Mucosa of rectum (tissue), 2 donors: ENCODE results near the gene REC8.

ENCODE experiments used
- H3K27ac ChIP-seq, 2 donors: one replicate each; pipeline ENCODE4 v1.7.0; 2013; ENCODE audit warnings: inconsistent platforms in 2 of 2, low read depth in 2 of 2, low read length in 2 of 2
- H3K27me3 ChIP-seq, 2 donors: one replicate each; pipeline ENCODE4 v1.7.0; 2013; ENCODE audit warnings: low read length in 2 of 2; ENCODE audit not compliant: control insufficient read depth in 2 of 2, insufficient read depth in 2 of 2
- H3K36me3 ChIP-seq, 2 donors: one replicate each; pipeline ENCODE4 v1.7.0; 2013; ENCODE audit warnings: low read length in 2 of 2; ENCODE audit not compliant: control insufficient read depth in 2 of 2, insufficient read depth in 2 of 2
- H3K4me1 ChIP-seq, 2 donors: one replicate each; pipeline ENCODE4 v1.7.0; 2013; ENCODE audit warnings: low read length in 2 of 2, mild to moderate bottlenecking in 1 of 2; ENCODE audit not compliant: control insufficient read depth in 2 of 2, insufficient read depth in 2 of 2
- H3K4me3 ChIP-seq, 2 donors: one replicate each; pipeline ENCODE4 v1.7.0; 2013; ENCODE audit warnings: low read length in 2 of 2
- H3K9ac ChIP-seq, 2 donors: one replicate each; pipeline ENCODE4 v1.7.0; 2013; ENCODE audit warnings: low read length in 2 of 2, low read depth in 1 of 2, mild to moderate bottlenecking in 1 of 2
- H3K9me3 ChIP-seq, 2 donors: one replicate each; pipeline ENCODE4 v1.7.0; 2013; ENCODE audit warnings: low read length in 2 of 2; ENCODE audit not compliant: control insufficient read depth in 2 of 2
- donor health status: healthy.
- donor health status: Normal muscosa, but diverticular disease.

Gene REC8

GRCh38 chr14:24172871-24173281 lies 996 bp downstream of the REC8 start:
- no peaks in the 10 kb centered on the region for H3K4me1 ChIP-seq
- no peak overlapping the region for H3K9ac ChIP-seq
- H3K27ac ChIP-seq, result no peak overlapping the region
- peaks cover 9 to 28% of the 10 kb centered on the region in 2 donors for H3K36me3 ChIP-seq
- H3K9me3 ChIP-seq, result no peaks in the 10 kb centered on the region
- no peaks in the 10 kb centered on the region for H3K27me3 ChIP-seq
- no peak overlapping the region for H3K4me3 ChIP-seq

DNA sequence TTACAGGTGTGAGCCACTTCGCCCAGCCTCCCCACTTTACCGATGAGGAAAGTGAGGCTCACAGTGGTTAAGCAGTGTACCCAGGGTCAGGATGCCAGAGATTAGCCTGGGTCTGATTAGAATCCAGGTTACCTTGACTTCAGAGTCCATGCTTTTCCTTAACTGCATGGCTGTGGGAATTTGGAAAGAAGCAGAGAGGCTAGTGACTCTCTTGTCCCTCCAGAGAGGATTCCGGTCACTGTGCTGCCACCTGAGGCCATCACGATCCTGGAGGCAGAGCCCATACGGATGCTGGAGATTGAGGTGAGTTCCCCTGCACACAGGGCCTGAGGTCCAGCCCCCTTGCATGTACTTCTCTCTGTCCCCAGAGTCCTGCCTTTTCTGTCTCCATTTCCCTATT lies 4.7 kb downstream of the REC8 start:
- Histone ChIP-seq H3K9me3 (no peaks in the 10 kb centered on the region), H3K4me3 (no peak overlapping the region), H3K4me1 (no peaks in the 10 kb centered on the region), H3K27ac (no peak overlapping the region), H3K36me3 (peaks cover 41 to 51% of the 10 kb centered on the region in 2 donors), H3K9ac (no peak overlapping the region), H3K27me3 (no peaks in the 10 kb centered on the region)

- Histone ChIP-seq H3K9me3 (no peaks in the 10 kb centered on the region), H3K27me3 (no peaks in the 10 kb centered on the region), H3K4me1 (no peaks in the 10 kb centered on the region), H3K36me3 (peaks cover 44 to 57% of the 10 kb centered on the region in 2 donors), H3K27ac (no peak overlapping the region), H3K4me3 (no peak overlapping the region), H3K9ac (no peak overlapping the region)
Measured at GRCh38 chr14:24177041-24177825, 5.4 kb downstream of the REC8 start.

DNA sequence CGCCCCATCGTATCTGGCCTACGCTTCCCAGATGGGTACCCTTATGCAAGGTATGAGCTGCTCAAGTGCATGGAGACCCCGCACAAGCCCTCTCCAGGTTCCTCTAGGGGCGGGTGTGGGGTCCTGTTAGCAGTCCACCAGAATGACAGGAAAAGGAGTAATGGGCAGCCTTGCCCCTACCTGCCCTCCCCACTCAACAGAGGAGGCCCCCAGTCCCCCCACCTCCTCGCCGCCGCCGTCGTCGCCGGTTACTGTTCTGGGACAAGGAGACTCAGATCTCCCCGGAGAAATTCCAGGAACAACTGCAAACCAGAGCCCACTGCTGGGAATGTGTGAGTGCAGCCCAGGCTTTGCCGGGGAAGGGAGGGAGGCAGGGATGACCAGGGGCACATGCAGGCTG lies 6.0 kb downstream of the REC8 start:
- Histone ChIP-seq H3K27ac (no peak overlapping the region), H3K9ac (no peak overlapping the region), H3K36me3 (peaks cover 44 to 64% of the 10 kb centered on the region in 2 donors), H3K4me1 (no peaks in the 10 kb centered on the region), H3K4me3 (no peak overlapping the region), H3K9me3 (no peaks in the 10 kb centered on the region), H3K27me3 (no peaks in the 10 kb centered on the region)

GRCh38 chr14:24178399-24179178 lies 6.7 kb downstream of the REC8 start:
- no peak overlapping the region for H3K27ac ChIP-seq
- H3K27me3 ChIP-seq, result no peaks in the 10 kb centered on the region
- H3K4me1 ChIP-seq, result no peaks in the 10 kb centered on the region
- H3K9me3 ChIP-seq, result no peaks in the 10 kb centered on the region
- peaks cover 46 to 64% of the 10 kb centered on the region in 2 donors for H3K36me3 ChIP-seq
- no peak overlapping the region for H3K4me3 ChIP-seq
- H3K9ac ChIP-seq, result no peak overlapping the region

DNA sequence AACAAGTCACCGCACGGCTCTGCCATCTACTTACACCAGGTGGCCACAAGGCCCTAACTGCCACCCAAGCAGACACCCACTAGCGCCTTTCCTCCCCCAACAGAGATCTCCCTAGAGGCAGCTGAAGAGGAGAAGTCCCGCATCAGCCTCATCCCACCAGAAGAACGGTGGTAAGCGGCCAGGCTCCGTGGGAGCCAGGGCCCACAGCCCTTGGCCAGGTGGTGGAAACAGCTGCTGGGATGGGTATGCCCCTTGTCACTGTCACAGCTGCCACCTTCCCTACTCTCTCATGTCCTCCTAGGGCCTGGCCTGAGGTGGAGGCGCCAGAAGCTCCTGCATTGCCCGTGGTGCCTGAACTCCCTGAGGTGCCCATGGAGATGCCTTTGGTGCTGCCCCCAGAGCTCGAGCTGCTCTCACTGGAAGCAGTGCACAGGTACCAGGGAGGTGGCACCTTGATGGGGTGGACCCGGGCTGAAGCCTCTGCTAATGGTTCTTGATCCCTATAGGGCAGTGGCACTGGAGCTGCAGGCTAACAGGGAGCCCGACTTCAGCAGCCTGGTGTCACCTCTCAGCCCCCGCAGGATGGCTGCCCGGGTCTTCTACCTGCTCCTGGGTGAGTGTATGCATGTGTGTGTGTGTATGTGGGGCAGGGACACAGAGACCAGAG lies 7.5 kb downstream of the REC8 start:
- no peak overlapping the region for H3K4me3 ChIP-seq
- H3K9me3 ChIP-seq, result no peaks in the 10 kb centered on the region
- H3K36me3 ChIP-seq, result peaks cover 51 to 70% of the 10 kb centered on the region in 2 donors
- H3K4me1 ChIP-seq, result no peaks in the 10 kb centered on the region
- H3K27me3 ChIP-seq, result no peaks in the 10 kb centered on the region
- no peak overlapping the region for H3K9ac ChIP-seq
- peak overlapping the region in 1 of 2 donors; percentile 16 for H3K27ac ChIP-seq

- no peak overlapping the region for H3K4me3 ChIP-seq
- peak overlapping the region in 1 of 2 donors; percentile 38 for H3K27ac ChIP-seq
- H3K9ac ChIP-seq, result no peak overlapping the region
- H3K36me3 ChIP-seq, result peaks cover 55 to 75% of the 10 kb centered on the region in 2 donors
- no peaks in the 10 kb centered on the region for H3K27me3 ChIP-seq
- H3K4me1 ChIP-seq, result no peaks in the 10 kb centered on the region
- no peaks in the 10 kb centered on the region for H3K9me3 ChIP-seq
Measured at GRCh38 chr14:24179961-24180796, 8.3 kb downstream of the REC8 start.

DNA sequence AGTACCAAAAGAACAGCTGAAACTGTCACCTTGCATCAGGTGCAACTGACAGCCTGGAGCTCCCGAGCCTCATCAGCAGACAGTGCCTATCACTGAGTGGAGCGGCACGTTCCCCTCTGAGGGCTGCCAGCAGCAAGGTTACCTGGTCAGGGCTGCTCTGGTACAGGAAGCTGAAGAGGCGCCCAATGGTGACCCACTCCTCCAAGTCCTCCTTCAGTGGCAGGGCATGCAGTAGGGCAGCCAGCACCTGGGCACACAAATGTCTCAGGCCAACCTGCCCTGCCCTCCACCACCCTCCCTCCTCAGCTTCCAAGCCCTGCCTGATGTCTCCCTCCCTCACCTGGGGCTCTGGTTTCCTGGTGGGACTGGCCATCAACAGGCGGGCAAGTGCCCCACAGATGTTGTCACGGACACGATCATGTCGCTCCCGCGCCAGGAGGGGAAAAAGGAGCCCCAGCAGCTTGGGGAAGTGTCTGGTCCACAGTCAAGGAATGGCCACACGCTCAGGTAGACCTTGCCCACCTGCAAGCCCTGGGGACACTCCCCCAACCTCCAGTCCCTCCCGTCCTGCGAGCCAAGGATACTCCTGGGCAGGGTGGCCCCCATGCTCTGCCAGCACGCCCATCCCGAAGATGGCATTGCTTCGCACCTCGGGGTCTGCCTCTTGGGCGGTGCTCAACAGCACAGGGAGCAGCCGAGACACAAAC lies 9.6 kb downstream of the REC8 start:
- no peak overlapping the region for H3K27ac ChIP-seq
- peaks cover 58 to 85% of the 10 kb centered on the region in 2 donors for H3K36me3 ChIP-seq

GRCh38 chr14:24182110-24182882 lies 10.4 kb downstream of the REC8 start:
- Histone ChIP-seq H3K36me3 (peaks cover 55 to 84% of the 10 kb centered on the region in 2 donors), H3K27me3 (no peaks in the 10 kb centered on the region), H3K9me3 (no peaks in the 10 kb centered on the region), H3K4me3 (no peak overlapping the region), H3K9ac (no peak overlapping the region), H3K4me1 (no peaks in the 10 kb centered on the region), H3K27ac (no peak overlapping the region)

More for the DNA sequence above, 9.6 kb downstream of the REC8 start:
- H3K27me3 ChIP-seq, result no peaks in the 10 kb centered on the region
- H3K4me1 ChIP-seq, result no peaks in the 10 kb centered on the region
- H3K9me3 ChIP-seq, result no peaks in the 10 kb centered on the region
- no peak overlapping the region for H3K4me3 ChIP-seq
- H3K9ac ChIP-seq, result no peak overlapping the region
